ENCODE results near the gene ZNF280A.

The ZNF280A gene

GRCh38 chr22:22548317-22548716 is 28.2 kb upstream of the ZNF280A start (continued):
- no peak for TF ChIP-seq TSHZ2 (CRISPR knock-in tag; IDR thresholded peaks at IDR 0.05)

- no peak for ATAC-seq
Measured at GRCh38 chr22:22547692-22548300, 27.7 kb upstream of the ZNF280A start.

GRCh38 chr22:22547226-22547625 is 27.2 kb upstream of the ZNF280A start:
- ATAC-seq, result no peak
- TF ChIP-seq ISL1 (CRISPR knock-in tag; IDR thresholded peaks at IDR 0.05) (no peak), CREB5 (CRISPR knock-in tag; IDR thresholded peaks at IDR 0.05; ENCODE audit: low read depth) (no peak), ZFP30 (CRISPR knock-in tag; IDR thresholded peaks at IDR 0.05) (no peak), SNAI2 (CRISPR knock-in tag; IDR thresholded peaks at IDR 0.05) (no peak), CSDC2 (CRISPR knock-in tag; IDR thresholded peaks at IDR 0.05) (no peak), ZNF8 (CRISPR knock-in tag; IDR thresholded peaks at IDR 0.05) (no peak), PATZ1 (CRISPR knock-in tag; IDR thresholded peaks at IDR 0.05; ENCODE audit: borderline replicate concordance) (no peak), OSR1 (CRISPR knock-in tag; IDR thresholded peaks at IDR 0.05) (no peak), RARB (CRISPR knock-in tag; IDR thresholded peaks at IDR 0.05) (no peak), ZNF70 (CRISPR knock-in tag; IDR thresholded peaks at IDR 0.05) (no peak), ESRRG (CRISPR knock-in tag; IDR thresholded peaks at IDR 0.05) (no peak), GLIS3 (CRISPR knock-in tag; IDR thresholded peaks at IDR 0.05) (no peak), TCF4 (CRISPR knock-in tag; IDR thresholded peaks at IDR 0.05; ENCODE audit: borderline replicate concordance) (no peak), ZC3H10 (CRISPR knock-in tag; IDR thresholded peaks at IDR 0.05) (no peak)

More at GRCh38 chr22:22547692-22548300, 27.7 kb upstream of the ZNF280A start:
- TF ChIP-seq CSRNP3 (CRISPR knock-in tag; IDR thresholded peaks at IDR 0.05), result no peak
- no peak for TF ChIP-seq SNAI2 (CRISPR knock-in tag; IDR thresholded peaks at IDR 0.05)
- no peak for TF ChIP-seq ARNTL (CRISPR knock-in tag; IDR thresholded peaks at IDR 0.05; ENCODE audit: borderline replicate concordance, low read depth)
- no peak for TF ChIP-seq ZFP3 (CRISPR knock-in tag; IDR thresholded peaks at IDR 0.05)
- TF ChIP-seq ZNF8 (CRISPR knock-in tag; IDR thresholded peaks at IDR 0.05), result no peak
- TF ChIP-seq ZC3H10 (CRISPR knock-in tag; IDR thresholded peaks at IDR 0.05), result no peak
- no peak for TF ChIP-seq BACH2 (CRISPR knock-in tag; IDR thresholded peaks at IDR 0.05; ENCODE audit: borderline replicate concordance)
- TF ChIP-seq RARB (CRISPR knock-in tag; IDR thresholded peaks at IDR 0.05), result no peak
- TF ChIP-seq PPARA (CRISPR knock-in tag; IDR thresholded peaks at IDR 0.05; ENCODE audit: borderline replicate concordance), result no peak
- no peak for TF ChIP-seq CREB5 (CRISPR knock-in tag; IDR thresholded peaks at IDR 0.05; ENCODE audit: low read depth)
- no peak for TF ChIP-seq ZNF565 (CRISPR knock-in tag; conservative IDR thresholded peaks at IDR 0.05; ENCODE audit: low read depth)
- no peak for TF ChIP-seq ESRRG (CRISPR knock-in tag; IDR thresholded peaks at IDR 0.05)
- no peak for TF ChIP-seq GLIS3 (CRISPR knock-in tag; IDR thresholded peaks at IDR 0.05)
- TF ChIP-seq ISL1 (CRISPR knock-in tag; IDR thresholded peaks at IDR 0.05), result no peak
- TF ChIP-seq TSHZ2 (CRISPR knock-in tag; IDR thresholded peaks at IDR 0.05), result no peak
- TF ChIP-seq ZFP30 (CRISPR knock-in tag; IDR thresholded peaks at IDR 0.05), result no peak

All from SK-N-SH treated with all-trans-retinoic acid at 6 μM for 48 hours (cell line).